NCI-H1930 (cell line): ENCODE results near the gene C2CD4A.

Experiments used
- DNase-seq, 2 experiments: peaks; one replicate each; lab custom pipeline; 2025; lab: John Stamatoyannopoulos, UW

C2CD4A gene

GRCh38 chr15:62060113-62060895 lies 6.5 kb upstream of the C2CD4A start, which contains the start of gene VPS13C:
Gene VPS13C (minus strand): TSS chr15:62060447. CDS start chr15:62060374, 73 bp downstream.
- DNase-seq: peak; percentile 77 to 82

GRCh38 chr15:62060896-62061280 lies 5.9 kb upstream of the C2CD4A start:
- no peak for DNase-seq

DNA sequence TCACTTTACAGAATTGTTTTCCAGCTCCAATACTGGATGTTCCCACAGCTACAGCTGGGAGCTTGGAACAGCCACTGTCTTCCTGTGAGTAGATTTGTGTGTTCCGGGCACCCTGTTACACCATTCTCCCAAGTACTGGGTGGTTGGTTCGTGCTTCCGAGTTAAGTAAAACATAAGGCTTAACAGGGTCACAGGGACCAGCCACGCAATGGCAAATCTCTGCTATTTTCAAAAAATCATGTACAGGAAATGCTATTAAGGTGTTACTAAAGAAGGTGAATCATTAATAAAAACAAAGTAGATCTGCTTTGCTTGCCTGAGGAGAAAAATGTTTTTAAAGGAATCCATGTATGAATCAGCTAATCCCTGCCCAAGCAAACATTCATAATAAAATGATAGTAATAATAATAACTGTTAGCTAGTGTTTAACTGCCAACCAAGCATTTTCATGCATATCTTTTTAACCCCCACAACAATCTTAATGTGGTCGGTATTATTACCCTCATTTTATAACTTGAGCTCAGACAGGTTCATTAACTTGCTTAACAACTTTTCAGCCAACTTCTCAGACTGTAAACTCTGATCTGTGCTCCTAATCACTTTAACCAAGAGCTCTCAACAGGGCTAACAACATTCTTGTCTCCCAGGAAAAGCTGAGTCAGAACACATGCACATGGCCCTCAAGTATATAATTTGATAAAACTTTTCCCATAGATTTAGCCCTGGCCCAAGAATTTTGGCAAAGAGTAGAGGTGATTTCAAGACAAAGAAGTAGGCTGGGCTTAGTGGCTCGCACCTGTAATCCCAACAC lies 2.7 kb upstream of the C2CD4A start:
- DNase-seq: no peak

- DNase-seq: peak in 1 of 2 experiments; percentile 25
Measured at GRCh38 chr15:62067448-62068044, 769 bp downstream of the C2CD4A start.

- peak in 1 of 2 experiments; percentile 28 for DNase-seq
Measured at GRCh38 chr15:62068071-62068809, 1.5 kb downstream of the C2CD4A start.

- no peak for DNase-seq
Measured at GRCh38 chr15:62068810-62069167, 2.0 kb downstream of the C2CD4A start.

DNA sequence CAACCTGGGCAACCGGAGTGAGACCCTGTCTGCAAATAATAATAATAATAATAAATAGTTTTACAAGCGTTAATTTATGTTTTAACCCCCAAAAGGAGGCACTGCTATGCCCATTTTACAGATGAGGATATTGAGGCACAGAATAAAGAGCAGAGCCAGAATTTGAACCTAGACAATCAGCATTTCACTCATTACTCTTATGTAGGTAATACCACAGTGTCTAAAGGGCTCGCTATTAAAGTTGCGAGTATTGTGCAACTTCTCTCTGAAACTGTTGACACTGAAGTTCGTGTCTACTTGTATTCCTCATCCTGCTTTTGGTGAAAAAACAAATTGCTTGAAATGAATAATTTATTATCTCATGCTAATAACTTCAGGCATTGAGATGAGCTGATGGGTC lies 2.8 kb downstream of the C2CD4A start:
- no peak for DNase-seq

GRCh38 chr15:62071711-62072308 lies 5.0 kb downstream of the C2CD4A start:
- peak in 1 of 2 experiments; percentile 9 for DNase-seq

- DNase-seq: no peak
Measured at GRCh38 chr15:62075595-62076277, 9.0 kb downstream of the C2CD4A start.

DNA sequence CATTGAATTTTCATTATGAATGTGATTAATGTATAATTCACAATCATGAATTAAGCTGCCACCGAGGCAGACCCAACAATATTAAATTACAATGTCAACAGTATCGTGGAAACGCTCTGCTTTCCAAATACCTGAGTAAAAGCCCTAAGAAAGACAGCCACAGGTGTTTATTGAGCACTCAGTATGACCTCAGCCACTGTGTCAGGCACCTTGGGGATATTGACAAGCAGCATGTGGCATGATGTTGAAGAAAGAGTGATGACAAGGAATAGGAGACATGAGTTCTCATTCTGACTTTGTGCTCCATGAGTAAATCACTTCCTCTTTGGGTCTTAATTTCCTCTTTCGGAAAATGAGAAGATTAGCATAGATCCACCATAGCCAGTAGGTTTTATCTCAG lies 12.8 kb downstream of the C2CD4A start:
- DNase-seq: no peak

DNA sequence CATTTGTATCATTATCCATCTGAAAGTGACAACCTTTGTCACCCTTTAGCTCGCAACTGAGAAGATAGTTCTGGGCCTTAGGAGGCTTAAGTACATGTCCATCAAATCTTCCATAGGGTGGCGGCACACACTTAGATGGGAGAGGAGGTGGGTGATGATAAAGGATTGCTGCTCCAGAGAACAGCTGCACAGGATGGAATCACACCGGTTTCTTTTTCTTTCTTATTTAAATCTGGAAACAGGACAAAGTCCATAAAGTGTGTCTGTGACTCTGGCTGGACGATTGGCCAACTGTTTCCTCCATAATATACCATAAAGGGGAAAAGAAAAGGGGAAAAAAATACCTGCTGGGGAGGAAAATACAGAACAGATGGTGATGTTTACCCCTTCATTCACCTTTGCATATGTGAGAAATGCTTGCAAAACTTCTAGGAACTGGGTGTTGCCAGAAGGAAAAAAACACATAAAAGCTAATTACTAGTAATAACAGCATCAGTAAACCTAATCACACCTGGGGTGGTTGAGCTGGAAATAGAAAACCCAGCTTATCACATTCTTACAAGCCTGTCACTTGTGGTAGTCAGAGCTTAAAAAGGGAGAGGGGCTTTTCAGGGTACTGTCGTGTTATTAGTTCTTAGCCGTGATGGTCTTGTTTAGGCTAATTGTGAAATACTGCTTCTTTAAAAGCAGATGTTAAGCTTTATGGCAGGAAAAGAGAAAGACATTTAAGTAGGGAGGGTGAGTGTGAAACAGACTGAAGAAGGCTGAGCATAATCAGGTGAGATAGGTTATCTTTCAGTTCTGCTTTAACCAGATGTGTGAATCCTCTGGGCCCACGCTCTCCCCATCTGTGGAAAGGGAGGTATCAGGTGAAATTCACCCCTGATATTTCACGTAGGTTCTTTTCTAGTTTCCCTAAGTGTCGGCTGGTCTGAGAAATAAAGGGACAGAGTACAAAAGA lies 16.7 kb downstream of the C2CD4A start:
- no peak for DNase-seq

- DNase-seq: no peak
Measured at GRCh38 chr15:62085740-62086139, 19.0 kb downstream of the C2CD4A start.

GRCh38 chr15:62087671-62088352 lies 21.0 kb downstream of the C2CD4A start:
- no peak for DNase-seq

- DNase-seq: no peak
Measured at GRCh38 chr15:62088353-62088693, 21.5 kb downstream of the C2CD4A start.

- DNase-seq: no peak
Measured at GRCh38 chr15:62089616-62090015, 22.8 kb downstream of the C2CD4A start.

DNA sequence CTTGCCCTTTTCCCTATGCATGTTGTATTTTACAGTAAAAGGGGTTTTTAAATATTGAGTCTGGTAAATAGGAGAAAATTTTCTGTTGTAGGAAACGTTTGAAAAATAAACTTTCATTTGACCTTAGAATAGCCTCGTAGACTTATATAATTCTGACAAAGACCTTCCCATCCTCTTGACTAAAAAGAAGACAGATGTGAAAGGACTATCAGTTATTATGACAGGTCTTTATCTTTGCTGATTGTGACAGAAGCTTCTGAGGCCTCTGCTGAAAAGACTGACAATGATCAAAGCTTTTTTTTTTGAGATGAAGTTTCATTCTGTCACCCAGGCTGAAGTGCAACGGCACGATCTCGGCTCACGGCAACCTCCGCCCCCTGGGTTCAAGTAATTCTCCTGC lies 24.2 kb downstream of the C2CD4A start:
- no peak for DNase-seq

- DNase-seq: no peak
Measured at GRCh38 chr15:62093809-62094208, 27.0 kb downstream of the C2CD4A start.

DNA sequence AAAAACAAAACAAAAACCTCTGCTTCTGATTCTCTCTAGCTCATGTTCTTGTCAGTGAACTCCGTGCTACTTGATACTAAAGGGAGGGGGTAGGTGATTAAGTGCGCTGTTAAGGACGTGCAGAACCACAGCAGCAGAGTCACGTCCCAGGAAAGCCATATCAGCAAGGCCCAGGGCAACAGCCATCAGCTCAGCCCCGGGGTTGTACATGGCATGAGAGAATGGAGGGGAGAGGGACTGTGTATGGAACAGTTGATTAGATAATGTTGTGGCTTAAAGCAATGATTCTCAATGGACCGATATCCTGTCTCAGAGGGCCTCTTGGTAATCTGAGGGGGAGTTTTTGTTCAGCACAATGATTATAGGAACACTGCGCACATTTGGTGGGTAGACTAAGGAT lies 27.6 kb downstream of the C2CD4A start:
- no peak for DNase-seq

- DNase-seq: no peak
Measured at GRCh38 chr15:62099094-62099601, 32.4 kb downstream of the C2CD4A start.
